HG03045 (cell line): ENCODE measurements around the gene PNPLA6.
A peak's percentile ranks its signal among the peaks of the same experiment; 100 is the strongest.
"Not testable (repeated sequence)": the region's sequence is repeated elsewhere in the genome, so short reads cannot be mapped to it uniquely, and the experiment has no call there.

Source experiments
- ATAC-seq: cut with Tn5 transposase; IDR thresholded peaks from one replicate; pipeline ENCODE4 v1.9.1; 2021; ENCODE audit warnings: mild to moderate bottlenecking, moderate library complexity; ENCODE audit not compliant: unreplicated experiment

The PNPLA6 gene

DNA sequence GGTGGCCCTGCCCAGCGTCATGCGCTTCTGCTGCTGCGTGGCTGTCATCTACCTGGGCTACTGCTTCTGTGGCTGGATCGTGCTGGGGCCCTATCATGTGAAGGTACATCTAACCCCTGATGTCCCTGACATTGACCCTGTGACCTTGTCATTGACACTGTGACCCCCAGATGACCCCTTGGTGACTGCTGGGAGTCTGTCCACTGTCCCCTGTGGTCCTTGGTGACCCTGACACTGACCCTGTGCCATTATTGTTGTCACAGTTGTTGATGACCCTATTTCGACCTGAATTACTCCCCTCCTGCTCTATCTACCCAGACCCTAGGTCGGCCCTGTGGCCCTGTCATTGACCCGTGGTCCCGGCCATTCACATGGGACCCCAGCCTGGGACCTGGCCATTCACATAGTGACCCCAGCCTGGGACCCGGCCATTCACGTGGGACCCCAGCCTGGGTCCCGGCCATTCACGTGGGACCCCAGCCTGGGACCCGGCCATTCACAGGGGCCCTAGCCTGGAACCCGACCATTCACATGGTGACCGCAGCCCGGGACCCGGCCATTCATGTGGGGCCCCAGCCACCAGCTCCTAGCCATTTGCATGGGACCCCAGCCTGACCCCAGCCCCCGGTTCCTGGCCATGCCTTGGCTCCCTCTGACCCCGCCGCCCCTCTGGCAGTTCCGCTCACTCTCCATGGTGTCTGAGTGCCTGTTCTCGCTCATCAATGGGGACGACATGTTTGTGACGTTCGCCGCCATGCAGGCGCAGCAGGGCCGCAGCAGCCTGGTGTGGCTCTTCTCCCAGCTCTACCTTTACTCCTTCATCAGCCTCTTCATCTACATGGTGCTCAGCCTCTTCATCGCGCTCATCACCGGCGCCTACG is 5.7 kb upstream of the PNPLA6 start:
- ATAC-seq, result no peak

- no peak for ATAC-seq
Observed at GRCh38 chr19:7533281-7533885, 2.1 kb upstream of the PNPLA6 start.

DNA sequence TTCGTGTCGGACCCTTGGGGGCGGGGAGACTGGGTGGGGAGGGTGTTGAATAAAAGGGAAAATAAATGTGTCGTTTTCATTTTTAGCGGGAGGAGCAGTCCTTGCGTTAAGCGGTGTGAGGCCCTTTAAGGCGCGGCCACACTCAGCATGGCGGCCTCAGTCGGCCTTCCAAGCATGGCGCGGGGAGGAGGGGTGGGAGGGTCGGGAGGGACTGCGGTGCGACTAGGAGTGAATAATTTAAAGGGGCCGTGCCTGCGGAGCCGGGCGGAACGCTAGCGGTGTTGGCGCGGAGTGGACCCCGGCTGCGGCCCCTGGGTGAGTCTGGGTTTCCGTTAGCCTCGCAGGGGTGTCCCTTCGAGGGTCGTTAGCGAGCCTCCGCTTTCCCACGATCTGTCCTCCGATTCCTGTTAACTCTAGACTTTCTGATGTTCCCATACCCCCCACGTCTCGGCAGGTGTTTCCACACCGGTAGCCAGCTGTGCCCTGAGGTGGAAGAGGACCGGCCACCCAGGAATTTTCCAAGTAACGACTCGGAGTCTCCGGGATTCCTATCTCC is 1.5 kb upstream of the PNPLA6 start:
- ATAC-seq, result peak; percentile 31

- no peak for ATAC-seq
Observed at GRCh38 chr19:7534531-7535046, 928 bp upstream of the PNPLA6 start.

DNA sequence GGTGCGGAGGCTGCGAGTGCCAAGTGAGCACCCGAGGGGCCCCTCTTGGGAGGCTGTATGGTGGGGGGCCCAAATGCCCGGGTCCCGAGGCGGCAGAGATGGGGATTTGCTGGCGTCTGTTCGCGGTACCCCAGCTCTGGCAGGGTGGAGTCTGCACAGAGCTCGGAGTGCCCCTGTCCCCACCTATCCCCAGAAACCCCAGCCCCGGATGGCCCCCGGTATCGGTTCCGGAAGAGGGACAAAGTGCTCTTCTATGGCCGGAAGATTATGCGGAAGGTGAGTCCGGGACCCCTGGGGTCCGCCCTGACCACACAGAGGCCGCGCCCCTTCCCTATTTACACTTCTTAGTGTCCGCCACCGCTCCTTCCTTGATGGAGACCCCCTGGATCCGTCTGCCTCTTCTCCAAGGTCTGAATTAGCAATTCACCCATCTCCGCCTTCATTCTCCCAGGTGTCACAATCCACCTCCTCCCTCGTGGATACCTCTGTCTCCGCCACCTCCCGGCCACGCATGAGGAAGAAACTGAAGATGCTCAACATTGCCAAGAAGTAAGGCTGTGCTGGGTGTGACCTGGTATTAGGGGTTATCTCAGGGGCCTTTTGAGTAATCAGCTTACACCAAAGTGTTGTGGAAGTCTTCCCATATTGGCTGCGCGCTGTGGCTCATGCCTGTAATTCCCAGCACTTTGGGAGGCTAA is 630 bp downstream of the PNPLA6 start:
- ATAC-seq, result no peak

DNA sequence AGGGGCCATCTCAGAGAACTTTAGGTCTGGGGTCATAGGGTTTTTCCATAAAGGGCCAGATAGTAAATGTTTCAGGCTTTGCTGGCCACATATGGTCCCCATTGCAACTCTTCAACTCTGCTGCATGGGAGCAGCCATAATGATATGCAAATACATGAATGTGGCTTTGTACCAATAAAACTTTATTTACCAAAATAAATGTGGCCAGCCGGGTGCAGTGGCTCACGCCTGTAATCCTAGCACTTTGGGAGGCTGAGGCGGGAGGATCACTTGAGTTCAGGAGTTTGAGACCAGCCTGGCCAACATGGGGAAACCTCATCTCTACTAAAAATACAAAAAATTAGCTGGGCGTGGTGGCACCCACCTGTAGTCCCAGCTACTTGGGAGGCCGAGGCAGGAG is 3.5 kb downstream of the PNPLA6 start:
- ATAC-seq, result not testable (repeated sequence)

- ATAC-seq, result no peak
Observed at GRCh38 chr19:7539827-7540425, 4.4 kb downstream of the PNPLA6 start.

- no peak for ATAC-seq
Observed at GRCh38 chr19:7540761-7541474, 5.4 kb downstream of the PNPLA6 start.

GRCh38 chr19:7541475-7541824 is 5.9 kb downstream of the PNPLA6 start:
- ATAC-seq, result no peak

- ATAC-seq, result no peak
Observed at GRCh38 chr19:7541828-7542443, 6.4 kb downstream of the PNPLA6 start.

DNA sequence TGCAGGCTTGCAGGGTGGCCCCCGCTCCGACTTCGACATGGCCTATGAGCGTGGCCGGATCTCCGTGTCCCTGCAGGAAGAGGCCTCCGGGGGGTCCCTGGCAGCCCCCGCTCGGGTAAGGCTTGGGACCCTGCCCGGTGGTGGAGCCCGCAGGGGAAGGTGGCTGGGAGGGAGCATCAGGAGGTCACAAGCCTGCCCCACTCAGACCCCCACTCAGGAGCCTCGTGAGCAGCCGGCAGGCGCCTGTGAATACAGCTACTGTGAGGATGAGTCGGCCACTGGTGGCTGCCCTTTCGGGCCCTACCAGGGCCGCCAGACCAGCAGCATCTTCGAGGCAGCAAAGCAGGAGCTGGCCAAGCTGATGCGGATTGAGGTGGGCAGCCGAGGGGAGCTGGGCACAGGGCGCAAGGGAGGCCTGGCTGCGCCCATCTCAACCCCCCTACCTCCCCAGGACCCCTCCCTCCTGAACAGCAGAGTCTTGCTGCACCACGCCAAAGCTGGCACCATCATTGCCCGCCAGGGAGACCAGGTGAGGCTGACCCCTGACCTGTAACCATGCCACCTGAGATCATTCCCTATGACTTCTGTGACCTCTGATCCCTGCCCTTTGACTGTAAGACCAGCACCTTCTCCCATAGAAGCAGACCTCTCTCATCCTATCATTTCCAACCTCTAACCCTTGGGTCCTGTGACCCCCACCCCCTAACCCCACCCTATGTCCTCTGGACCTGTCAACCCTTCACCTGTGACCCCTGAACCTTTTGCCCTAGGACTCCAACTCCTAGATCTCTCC is 7.2 kb downstream of the PNPLA6 start:
- ATAC-seq, result no peak

GRCh38 chr19:7544626-7545025 is 9.1 kb downstream of the PNPLA6 start:
- ATAC-seq, result no peak

- ATAC-seq, result no peak
Observed at GRCh38 chr19:7545300-7545699, 9.8 kb downstream of the PNPLA6 start.

GRCh38 chr19:7545904-7546303 is 10.4 kb downstream of the PNPLA6 start:
- no peak for ATAC-seq

GRCh38 chr19:7547159-7547558 is 11.6 kb downstream of the PNPLA6 start:
- ATAC-seq, result no peak

DNA sequence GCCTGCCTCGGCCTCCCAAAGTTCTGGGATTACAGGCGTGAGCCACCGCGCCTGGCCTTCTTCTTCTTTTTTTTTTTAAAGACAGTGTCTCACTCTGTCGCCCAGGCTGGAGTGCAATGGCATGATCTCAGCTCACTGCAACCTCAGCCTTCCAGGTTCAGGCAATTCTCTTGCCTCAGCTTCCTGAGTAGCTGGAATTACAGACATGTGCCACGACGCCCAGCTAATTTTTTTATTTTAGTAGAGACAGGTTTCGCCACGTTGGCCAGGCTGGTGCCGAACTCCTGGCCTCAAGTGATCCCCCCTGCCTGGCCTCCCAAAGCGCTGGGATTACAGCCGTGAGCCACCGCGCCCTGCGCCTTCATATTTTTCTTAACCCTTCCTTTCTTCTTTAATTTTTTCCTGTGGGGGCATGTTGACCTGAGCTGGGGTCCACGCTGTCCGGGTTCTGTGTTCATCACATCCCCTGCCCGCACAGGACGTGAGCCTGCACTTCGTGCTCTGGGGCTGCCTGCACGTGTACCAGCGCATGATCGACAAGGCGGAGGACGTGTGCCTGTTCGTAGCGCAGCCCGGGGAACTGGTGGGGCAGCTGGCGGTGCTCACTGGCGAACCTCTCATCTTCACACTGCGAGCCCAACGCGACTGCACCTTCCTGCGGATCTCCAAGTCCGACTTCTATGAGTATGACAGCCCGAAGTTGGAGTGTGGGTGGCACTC is 14.1 kb downstream of the PNPLA6 start:
- ATAC-seq, result no peak

- no peak for ATAC-seq
Observed at GRCh38 chr19:7550169-7550770, 14.8 kb downstream of the PNPLA6 start.
